Caco-2 (cell line): Measurements from ENCODE around the gene SPP1. TPM values are rescaled to one million over a fixed set of nuclear protein-coding genes. Genes with fewer than 3 reads are reported as not detected.

Experiments
- BruUV-seq: library from RNA; stranded (reverse); fragments of 400-500 nt; replicated peaks from 2 replicates; lab custom pipeline; 2021; lab: Mats Ljungman, UMichigan
- CTCF ChIA-PET: fragments of 300-600 bp; sonication (Branson Sonifier 250); formaldehyde crosslinking; loops from one replicate; lab custom pipeline; 2022; ENCODE audit warnings: antibody characterized with exemption; lab: Charles Lee
- POLR2A ChIA-PET: fragments of 300-600 bp; sonication (Branson Sonifier 250); formaldehyde crosslinking; loops from one replicate; lab custom pipeline; 2022; ENCODE audit warnings: antibody characterized with exemption; lab: Charles Lee
- DNase-seq, 2 experiments: peaks; one replicate each; pipeline versions ENCODE4 v3.0.0 to v3.0.0-alpha.2; 2020 to 2022
- H3K27me3 ChIP-seq: replicated peaks from 2 replicates; pipeline ENCODE4 v1.6.0; 2011; ENCODE audit warnings: low read length; ENCODE audit not compliant: control insufficient read depth, insufficient read depth
- H3K36me3 ChIP-seq: 2 replicates; pipeline ENCODE4 v1.5.1; 2011; ENCODE audit warnings: low read length; ENCODE audit not compliant: control insufficient read depth, insufficient read depth
- H3K4me1 ChIP-seq: fragments of 250-450 bp; sonication (Bioruptor Pico); 2 replicates; pipeline ENCODE4 v1.5.1; 2020; ENCODE audit warnings: mild to moderate bottlenecking
- H3K4me3 ChIP-seq: 2 replicates; pipeline ENCODE4 v1.5.1; 2011; ENCODE audit warnings: low read depth, mild to moderate bottlenecking, control low read depth, low read length
- H3K9me3 ChIP-seq: fragments of 250-450 bp; sonication (Bioruptor Pico); 2 replicates; pipeline ENCODE4 v1.5.1; 2020; ENCODE audit warnings: mild to moderate bottlenecking, moderate library complexity
- H3K27ac Mint-ChIP-seq: one replicate; pipeline ENCODE4 v1.8.0; 2022; ENCODE audit warnings: mixed read lengths; ENCODE audit not compliant: unreplicated experiment
- H3K27me3 Mint-ChIP-seq: one replicate; pipeline ENCODE4 v1.8.0; 2022; ENCODE audit warnings: mixed read lengths; ENCODE audit not compliant: insufficient read depth, unreplicated experiment
- H3K36me3 Mint-ChIP-seq: one replicate; pipeline ENCODE4 v1.8.0; 2022; ENCODE audit warnings: mild to moderate bottlenecking, mixed read lengths; ENCODE audit not compliant: insufficient read depth, unreplicated experiment
- H3K4me1 Mint-ChIP-seq: one replicate; pipeline ENCODE4 v1.8.0; 2022; ENCODE audit warnings: low read depth, mixed read lengths; ENCODE audit not compliant: unreplicated experiment
- H3K4me3 Mint-ChIP-seq: one replicate; pipeline ENCODE4 v1.8.0; 2022; ENCODE audit warnings: mild to moderate bottlenecking, moderate library complexity, mixed read lengths; ENCODE audit not compliant: unreplicated experiment
- H3K9me3 Mint-ChIP-seq: one replicate; pipeline ENCODE4 v1.8.0; 2022; ENCODE audit warnings: mixed read lengths; ENCODE audit not compliant: unreplicated experiment
- intact Hi-C: fragments of 100-400 bp; cut with micrococcal nuclease; formaldehyde crosslinking; loops from one replicate; pipeline ENCODE4 v1.10.0; 2022; ENCODE audit not compliant: unreplicated experiment
- total RNA-seq: library from RNA; stranded (reverse); gene quantifications from 2 replicates; pipeline ENCODE4 v1.2.3, GENCODE V29; 2022
- TF ChIP-seq, protein P1 (sequence below), 2 experiments: fragments of 200-600 bp in 1 of 2; IDR thresholded peaks; 1 replicate in 1 of 2; 2 replicates in 1 of 2; pipeline versions ENCODE4 v1.5.1 to v1.8.0; 2011 to 2022; ENCODE audit warnings: antibody characterized with exemption in 1 of 2, control low read depth in 1 of 2, inconsistent platforms in 1 of 2, low read depth in 1 of 2, low read length in 1 of 2, mild to moderate bottlenecking in 1 of 2, moderate library complexity in 1 of 2; ENCODE audit not compliant: insufficient read depth in 1 of 2, severe bottlenecking in 1 of 2, unreplicated experiment in 1 of 2

SPP1 gene
- total RNA-seq, 1 experiment from 2014 or later: 0.77 TPM

- Mint-ChIP-seq H3K27ac (no peak overlapping the region), H3K4me1 (no peaks in the 10 kb centered on the region), H3K9me3 (peaks cover 11% of the 10 kb centered on the region), H3K36me3 (no peaks in the 10 kb centered on the region), H3K4me3 (no peak overlapping the region), H3K27me3 (no peaks in the 10 kb centered on the region)
- no TSS peak for BruUV-seq
- Histone ChIP-seq H3K9me3 (no peaks in the 10 kb centered on the region), H3K4me3 (no peak overlapping the region), H3K27me3 (no peaks in the 10 kb centered on the region), H3K4me1 (no peaks in the 10 kb centered on the region), H3K36me3 (no peaks in the 10 kb centered on the region)
- ChIA-PET CTCF (no interaction called here), POLR2A (no interaction called here)
- DNase-seq: no peak
- TF ChIP-seq, protein P1, sequence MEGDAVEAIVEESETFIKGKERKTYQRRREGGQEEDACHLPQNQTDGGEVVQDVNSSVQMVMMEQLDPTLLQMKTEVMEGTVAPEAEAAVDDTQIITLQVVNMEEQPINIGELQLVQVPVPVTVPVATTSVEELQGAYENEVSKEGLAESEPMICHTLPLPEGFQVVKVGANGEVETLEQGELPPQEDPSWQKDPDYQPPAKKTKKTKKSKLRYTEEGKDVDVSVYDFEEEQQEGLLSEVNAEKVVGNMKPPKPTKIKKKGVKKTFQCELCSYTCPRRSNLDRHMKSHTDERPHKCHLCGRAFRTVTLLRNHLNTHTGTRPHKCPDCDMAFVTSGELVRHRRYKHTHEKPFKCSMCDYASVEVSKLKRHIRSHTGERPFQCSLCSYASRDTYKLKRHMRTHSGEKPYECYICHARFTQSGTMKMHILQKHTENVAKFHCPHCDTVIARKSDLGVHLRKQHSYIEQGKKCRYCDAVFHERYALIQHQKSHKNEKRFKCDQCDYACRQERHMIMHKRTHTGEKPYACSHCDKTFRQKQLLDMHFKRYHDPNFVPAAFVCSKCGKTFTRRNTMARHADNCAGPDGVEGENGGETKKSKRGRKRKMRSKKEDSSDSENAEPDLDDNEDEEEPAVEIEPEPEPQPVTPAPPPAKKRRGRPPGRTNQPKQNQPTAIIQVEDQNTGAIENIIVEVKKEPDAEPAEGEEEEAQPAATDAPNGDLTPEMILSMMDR (IDR thresholded peaks at IDR 0.05; ENCODE audit: insufficient read depth in 1 of 2, low read depth in 1 of 2, low read length in 1 of 2, severe bottlenecking in 1 of 2, unreplicated experiment in 1 of 2): no peak
- intact Hi-C loops: no loop called here
Observed at GRCh38 chr4:87931932-87932331, 43.6 kb upstream of the SPP1 start.

DNA sequence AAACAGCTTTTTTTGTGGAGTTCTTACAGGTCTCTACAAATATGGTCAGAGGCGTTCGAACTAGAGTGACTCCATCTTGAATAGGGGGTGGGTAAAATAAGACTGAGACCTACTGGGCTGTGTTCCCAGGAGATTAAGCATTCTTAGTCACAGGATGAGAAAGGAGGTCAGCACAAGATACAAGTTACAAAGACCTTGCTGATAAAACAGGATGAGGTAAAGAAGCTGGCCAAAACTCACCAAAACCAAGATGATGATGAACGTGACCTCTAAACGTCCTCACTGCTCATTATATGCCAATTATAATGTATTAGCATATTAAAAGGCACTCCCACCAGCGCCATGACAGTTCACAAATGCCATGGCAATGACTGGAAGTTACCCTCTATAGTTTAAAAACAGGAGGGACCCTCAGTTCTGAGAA lies 42.8 kb upstream of the SPP1 start:
- no peak for DNase-seq
- Mint-ChIP-seq H3K36me3 (no peaks in the 10 kb centered on the region), H3K9me3 (peaks cover 6% of the 10 kb centered on the region), H3K4me3 (no peak overlapping the region), H3K4me1 (no peaks in the 10 kb centered on the region), H3K27me3 (no peaks in the 10 kb centered on the region), H3K27ac (no peak overlapping the region)
- Histone ChIP-seq H3K4me3 (no peak overlapping the region), H3K9me3 (no peaks in the 10 kb centered on the region), H3K27me3 (no peaks in the 10 kb centered on the region), H3K36me3 (no peaks in the 10 kb centered on the region), H3K4me1 (no peaks in the 10 kb centered on the region)
- BruUV-seq: no TSS peak
- TF ChIP-seq, protein P1 (IDR thresholded peaks at IDR 0.05; ENCODE audit: insufficient read depth in 1 of 2, low read depth in 1 of 2, low read length in 1 of 2, severe bottlenecking in 1 of 2, unreplicated experiment in 1 of 2): no peak
- ChIA-PET CTCF (no interaction called here), POLR2A (no interaction called here)
- intact Hi-C loops: no loop called here

GRCh38 chr4:87933337-87933736 lies 42.2 kb upstream of the SPP1 start:
- no peak overlapping the region for H3K27ac Mint-ChIP-seq

More at GRCh38 chr4:87933337-87933736, 42.2 kb upstream of the SPP1 start:
- H3K4me1 Mint-ChIP-seq: peaks cover 4% of the 10 kb centered on the region
- ChIA-PET POLR2A (no interaction called here), CTCF (no interaction called here)
- no peaks in the 10 kb centered on the region for H3K9me3 Mint-ChIP-seq
- no peaks in the 10 kb centered on the region for H3K4me1 ChIP-seq
- no peak overlapping the region for H3K4me3 ChIP-seq
- no TSS peak for BruUV-seq
- H3K4me3 Mint-ChIP-seq: no peak overlapping the region
- no peaks in the 10 kb centered on the region for H3K27me3 ChIP-seq
- H3K27me3 Mint-ChIP-seq: no peaks in the 10 kb centered on the region
- no peak for DNase-seq
- no peaks in the 10 kb centered on the region for H3K36me3 ChIP-seq
- no peaks in the 10 kb centered on the region for H3K9me3 ChIP-seq
- intact Hi-C loops: no loop called here
- no peaks in the 10 kb centered on the region for H3K36me3 Mint-ChIP-seq
- TF ChIP-seq, protein P1 (IDR thresholded peaks at IDR 0.05; ENCODE audit: insufficient read depth in 1 of 2, low read depth in 1 of 2, low read length in 1 of 2, severe bottlenecking in 1 of 2, unreplicated experiment in 1 of 2): no peak
